Endothelial cell (in vitro differentiated cells): ENCODE measurements around the gene TMEM14C. TPM values are rescaled to one million over a fixed set of nuclear protein-coding genes. Genes with fewer than 3 reads are reported as not detected.

Experiments
- DNase-seq: peaks from one replicate; pipeline ENCODE4 v3.0.0; 2021; ENCODE audit warnings: low spot score
- H3K27ac Mint-ChIP-seq: one replicate; pipeline ENCODE4 v1.8.0; 2021; ENCODE audit warnings: mixed read lengths, inconsistent platforms; ENCODE audit not compliant: unreplicated experiment
- H3K27me3 Mint-ChIP-seq: one replicate; pipeline ENCODE4 v1.8.0; 2021; ENCODE audit warnings: mild to moderate bottlenecking, moderate library complexity, mixed read lengths, inconsistent platforms; ENCODE audit not compliant: unreplicated experiment
- H3K36me3 Mint-ChIP-seq: one replicate; pipeline ENCODE4 v1.8.0; 2021; ENCODE audit warnings: mild to moderate bottlenecking, low read depth, mixed read lengths, inconsistent platforms; ENCODE audit not compliant: unreplicated experiment
- H3K4me1 Mint-ChIP-seq: one replicate; pipeline ENCODE4 v1.8.0; 2021; ENCODE audit warnings: mild to moderate bottlenecking, mixed read lengths, inconsistent platforms; ENCODE audit not compliant: unreplicated experiment
- H3K4me3 Mint-ChIP-seq: one replicate; pipeline ENCODE4 v1.8.0; 2021; ENCODE audit warnings: mild to moderate bottlenecking, mixed read lengths, inconsistent platforms; ENCODE audit not compliant: unreplicated experiment
- H3K9me3 Mint-ChIP-seq: one replicate; pipeline ENCODE4 v1.8.0; 2021; ENCODE audit warnings: mixed read lengths, inconsistent platforms; ENCODE audit not compliant: unreplicated experiment
- CTCF ChIP-seq: fragments of 200-600 bp; sonication (generic); IDR thresholded peaks from one replicate; pipeline ENCODE4 v1.5.0; 2021; ENCODE audit warnings: antibody characterized with exemption; ENCODE audit not compliant: unreplicated experiment
- total RNA-seq: library from RNA; stranded (reverse); fragmentation: NEBNext Ultra II Directional; extraction: Animal tissue kit (Norgen Biotek cat#: 25700); gene quantifications from one replicate; pipeline ENCODE4 v1.2.1, GENCODE V29; 2021; ENCODE audit not compliant: unreplicated experiment

TMEM14C gene
- total RNA-seq, 1 donor from 2014 or later: 96.7 TPM

- Mint-ChIP-seq H3K9me3 (no peaks in the 10 kb centered on the region), H3K27me3 (peaks cover 7% of the 10 kb centered on the region), H3K4me1 (peaks cover 27% of the 10 kb centered on the region), H3K36me3 (peaks cover 17% of the 10 kb centered on the region), H3K27ac (no peak overlapping the region), H3K4me3 (no peak overlapping the region)
- no peak for DNase-seq
- no peak for TF ChIP-seq CTCF
These were observed 2.2 kb downstream of the TMEM14C start for GRCh38 chr6:10725044-10725443.

GRCh38 chr6:10725716-10726115 is 2.8 kb downstream of the TMEM14C start:
- Mint-ChIP-seq H3K27me3 (peaks cover 7% of the 10 kb centered on the region), H3K4me3 (peak overlapping the region; percentile 79), H3K9me3 (no peaks in the 10 kb centered on the region), H3K36me3 (peaks cover 22% of the 10 kb centered on the region), H3K27ac (peak overlapping the region; percentile 75), H3K4me1 (peaks cover 27% of the 10 kb centered on the region)
- DNase-seq: no peak
- no peak for TF ChIP-seq CTCF

- Mint-ChIP-seq H3K27ac (no peak overlapping the region), H3K27me3 (peaks cover 3% of the 10 kb centered on the region), H3K9me3 (no peaks in the 10 kb centered on the region), H3K4me3 (no peak overlapping the region), H3K36me3 (peaks cover 26% of the 10 kb centered on the region), H3K4me1 (peaks cover 5% of the 10 kb centered on the region)
- TF ChIP-seq CTCF: no peak
- no peak for DNase-seq
These were observed 7.4 kb downstream of the TMEM14C start for GRCh38 chr6:10730254-10730653.

GRCh38 chr6:10733151-10733715 is 10.4 kb downstream of the TMEM14C start:
- no peak for DNase-seq
- Mint-ChIP-seq H3K27me3 (peaks cover 1% of the 10 kb centered on the region), H3K4me1 (no peaks in the 10 kb centered on the region), H3K9me3 (no peaks in the 10 kb centered on the region), H3K36me3 (peaks cover 15% of the 10 kb centered on the region), H3K4me3 (no peak overlapping the region), H3K27ac (no peak overlapping the region)
- TF ChIP-seq CTCF: no peak

GRCh38 chr6:10733863-10734262 is 11.0 kb downstream of the TMEM14C start:
- no peak overlapping the region for H3K4me3 Mint-ChIP-seq
- TF ChIP-seq CTCF: no peak
- no peaks in the 10 kb centered on the region for H3K9me3 Mint-ChIP-seq
- DNase-seq: no peak
- H3K36me3 Mint-ChIP-seq: peaks cover 15% of the 10 kb centered on the region
- no peak overlapping the region for H3K27ac Mint-ChIP-seq
- H3K4me1 Mint-ChIP-seq: no peaks in the 10 kb centered on the region
- H3K27me3 Mint-ChIP-seq: peaks cover 1% of the 10 kb centered on the region
